Caco-2 (cell line): ENCODE measurements around the gene ABL2. TPM values are rescaled to one million over a fixed set of nuclear protein-coding genes. Genes with fewer than 3 reads are reported as not detected.
A peak's percentile ranks its signal among the peaks of the same experiment; 100 is the strongest.
"Not testable (repeated sequence)": the region's sequence is repeated elsewhere in the genome, so short reads cannot be mapped to it uniquely, and the experiment has no call there.

Experiments
- BruUV-seq: library from RNA; stranded (reverse); fragments of 400-500 nt; replicated peaks from 2 replicates; lab custom pipeline; 2021; lab: Mats Ljungman, UMichigan
- CTCF ChIA-PET: fragments of 300-600 bp; sonication (Branson Sonifier 250); formaldehyde crosslinking; loops from one replicate; lab custom pipeline; 2022; ENCODE audit warnings: antibody characterized with exemption; lab: Charles Lee
- POLR2A ChIA-PET: fragments of 300-600 bp; sonication (Branson Sonifier 250); formaldehyde crosslinking; loops from one replicate; lab custom pipeline; 2022; ENCODE audit warnings: antibody characterized with exemption; lab: Charles Lee
- DNase-seq, 2 experiments: peaks; one replicate each; pipeline versions ENCODE4 v3.0.0 to v3.0.0-alpha.2; 2020 to 2022
- H3K27me3 ChIP-seq: replicated peaks from 2 replicates; pipeline ENCODE4 v1.6.0; 2011; ENCODE audit warnings: low read length; ENCODE audit not compliant: control insufficient read depth, insufficient read depth
- H3K36me3 ChIP-seq: 2 replicates; pipeline ENCODE4 v1.5.1; 2011; ENCODE audit warnings: low read length; ENCODE audit not compliant: control insufficient read depth, insufficient read depth
- H3K4me1 ChIP-seq: fragments of 250-450 bp; sonication (Bioruptor Pico); 2 replicates; pipeline ENCODE4 v1.5.1; 2020; ENCODE audit warnings: mild to moderate bottlenecking
- H3K4me3 ChIP-seq: 2 replicates; pipeline ENCODE4 v1.5.1; 2011; ENCODE audit warnings: low read depth, mild to moderate bottlenecking, control low read depth, low read length
- H3K9me3 ChIP-seq: fragments of 250-450 bp; sonication (Bioruptor Pico); 2 replicates; pipeline ENCODE4 v1.5.1; 2020; ENCODE audit warnings: mild to moderate bottlenecking, moderate library complexity
- H3K27ac Mint-ChIP-seq: one replicate; pipeline ENCODE4 v1.8.0; 2022; ENCODE audit warnings: mixed read lengths; ENCODE audit not compliant: unreplicated experiment
- H3K27me3 Mint-ChIP-seq: one replicate; pipeline ENCODE4 v1.8.0; 2022; ENCODE audit warnings: mixed read lengths; ENCODE audit not compliant: insufficient read depth, unreplicated experiment
- H3K36me3 Mint-ChIP-seq: one replicate; pipeline ENCODE4 v1.8.0; 2022; ENCODE audit warnings: mild to moderate bottlenecking, mixed read lengths; ENCODE audit not compliant: insufficient read depth, unreplicated experiment
- H3K4me1 Mint-ChIP-seq: one replicate; pipeline ENCODE4 v1.8.0; 2022; ENCODE audit warnings: low read depth, mixed read lengths; ENCODE audit not compliant: unreplicated experiment
- H3K4me3 Mint-ChIP-seq: one replicate; pipeline ENCODE4 v1.8.0; 2022; ENCODE audit warnings: mild to moderate bottlenecking, moderate library complexity, mixed read lengths; ENCODE audit not compliant: unreplicated experiment
- H3K9me3 Mint-ChIP-seq: one replicate; pipeline ENCODE4 v1.8.0; 2022; ENCODE audit warnings: mixed read lengths; ENCODE audit not compliant: unreplicated experiment
- CTCF ChIP-seq, 2 experiments: fragments of 200-600 bp in 1 of 2; IDR thresholded peaks; 1 replicate in 1 of 2; 2 replicates in 1 of 2; pipeline versions ENCODE4 v1.5.1 to v1.8.0; 2011 to 2022; ENCODE audit warnings: antibody characterized with exemption in 1 of 2, control low read depth in 1 of 2, inconsistent platforms in 1 of 2, low read depth in 1 of 2, low read length in 1 of 2, mild to moderate bottlenecking in 1 of 2, moderate library complexity in 1 of 2; ENCODE audit not compliant: insufficient read depth in 1 of 2, severe bottlenecking in 1 of 2, unreplicated experiment in 1 of 2
- intact Hi-C: fragments of 100-400 bp; cut with micrococcal nuclease; formaldehyde crosslinking; loops from one replicate; pipeline ENCODE4 v1.10.0; 2022; ENCODE audit not compliant: unreplicated experiment
- total RNA-seq: library from RNA; stranded (reverse); gene quantifications from 2 replicates; pipeline ENCODE4 v1.2.3, GENCODE V29; 2022

The ABL2 gene
- total RNA-seq, 1 experiment from 2014 or later: 21.6 TPM

- H3K4me3 ChIP-seq: no peak overlapping the region
- no peaks in the 10 kb centered on the region for H3K9me3 ChIP-seq
- TF ChIP-seq CTCF (IDR thresholded peaks at IDR 0.05; ENCODE audit: insufficient read depth in 1 of 2, low read depth in 1 of 2, low read length in 1 of 2, severe bottlenecking in 1 of 2, unreplicated experiment in 1 of 2): no peak
- no TSS peak for BruUV-seq
- no peaks in the 10 kb centered on the region for H3K27me3 ChIP-seq
- Mint-ChIP-seq H3K9me3 (no peaks in the 10 kb centered on the region), H3K4me1 (no peaks in the 10 kb centered on the region), H3K4me3 (no peak overlapping the region), H3K27ac (peak overlapping the region; percentile 45), H3K36me3 (peaks cover 12% of the 10 kb centered on the region), H3K27me3 (no peaks in the 10 kb centered on the region)
- H3K4me1 ChIP-seq: no peaks in the 10 kb centered on the region
- intact Hi-C loops: no loop called here
- ChIA-PET POLR2A (no interaction called here), CTCF (no interaction called here)
- H3K36me3 ChIP-seq: no peaks in the 10 kb centered on the region; the same call in 1 of the 2 replicates
- DNase-seq: no peak
These were observed 11.5 kb downstream of the ABL2 start for GRCh38 chr1:179217943-179218507.

- H3K27ac Mint-ChIP-seq, H3K4me3 Mint-ChIP-seq, H3K36me3 Mint-ChIP-seq, H3K36me3 ChIP-seq, H3K9me3 ChIP-seq, intact Hi-C loops, H3K27me3 Mint-ChIP-seq, POLR2A ChIA-PET, H3K9me3 Mint-ChIP-seq, H3K27me3 ChIP-seq, CTCF ChIA-PET, H3K4me3 ChIP-seq, BruUV-seq, DNase-seq: not testable (repeated sequence)
- H3K4me1 ChIP-seq: peaks cover 19% of the 10 kb centered on the region
- peaks cover 19% of the 10 kb centered on the region for H3K4me1 Mint-ChIP-seq
These were observed 16.2 kb downstream of the ABL2 start for GRCh38 chr1:179213317-179213716.

GRCh38 chr1:179208681-179209477 is 20.6 kb downstream of the ABL2 start:
- no peak overlapping the region for H3K4me3 Mint-ChIP-seq
- H3K4me1 ChIP-seq: peaks cover 24% of the 10 kb centered on the region
- ChIA-PET CTCF (no interaction called here), POLR2A (no interaction called here)
- H3K36me3 Mint-ChIP-seq: no peaks in the 10 kb centered on the region
- no peaks in the 10 kb centered on the region for H3K27me3 Mint-ChIP-seq
- no peak for DNase-seq
- H3K9me3 ChIP-seq: no peaks in the 10 kb centered on the region
- H3K9me3 Mint-ChIP-seq: no peaks in the 10 kb centered on the region
- intact Hi-C loops: loop anchor here (5.0 kb wide), 1 partner anchor 87 kb away; no protein-coding TSS in a partner anchor
- peaks cover 32% of the 10 kb centered on the region for H3K4me1 Mint-ChIP-seq
- H3K36me3 ChIP-seq: no peaks in the 10 kb centered on the region
- no peak for TF ChIP-seq CTCF (IDR thresholded peaks at IDR 0.05; ENCODE audit: insufficient read depth in 1 of 2, low read depth in 1 of 2, low read length in 1 of 2, severe bottlenecking in 1 of 2, unreplicated experiment in 1 of 2)
- H3K4me3 ChIP-seq: no peak overlapping the region
- TSS peak; percentile 17 for BruUV-seq
- no peaks in the 10 kb centered on the region for H3K27me3 ChIP-seq
- H3K27ac Mint-ChIP-seq: peak overlapping the region; percentile 37
